Chondrocyte (in vitro differentiated cells): ENCODE data around the gene TOMM5. TPM values are rescaled to one million over a fixed set of nuclear protein-coding genes. Genes with fewer than 3 reads are reported as not detected.
A peak's percentile ranks its signal among the peaks of the same experiment; 100 is the strongest.

ENCODE experiments used
- DNase-seq: peaks from one replicate; pipeline ENCODE4 v3.0.0; 2021; ENCODE audit warnings: mixed read lengths, low spot score
- H3K27ac Mint-ChIP-seq: one replicate; pipeline ENCODE4 v1.8.0; 2021; ENCODE audit warnings: mild to moderate bottlenecking, moderate library complexity, mixed read lengths; ENCODE audit not compliant: unreplicated experiment
- H3K27me3 Mint-ChIP-seq: 2 replicates; pipeline ENCODE4 v1.8.0; 2021; ENCODE audit warnings: low read depth, mixed read lengths
- H3K36me3 Mint-ChIP-seq: 2 replicates; pipeline ENCODE4 v1.8.0; 2021; ENCODE audit warnings: low read depth, mixed read lengths
- H3K4me1 Mint-ChIP-seq: 2 replicates; pipeline ENCODE4 v1.8.0; 2021; ENCODE audit warnings: low read depth, mild to moderate bottlenecking, mixed read lengths
- H3K4me3 Mint-ChIP-seq: one replicate; pipeline ENCODE4 v1.8.0; 2021; ENCODE audit warnings: mild to moderate bottlenecking, moderate library complexity, mixed read lengths; ENCODE audit not compliant: unreplicated experiment
- H3K9me3 Mint-ChIP-seq: 2 replicates; pipeline ENCODE4 v1.8.0; 2021; ENCODE audit warnings: low read depth, mixed read lengths
- CTCF ChIP-seq: fragments of 200-600 bp; sonication (generic); IDR thresholded peaks from 2 replicates; pipeline ENCODE4 v1.5.0; 2021; ENCODE audit warnings: antibody characterized with exemption, mild to moderate bottlenecking, moderate library complexity
- total RNA-seq: library from RNA; stranded (reverse); gene quantifications from 3 replicates; pipeline ENCODE4 v1.2.1, GENCODE V29; 2021

Gene TOMM5
- total RNA-seq, 1 donor from 2014 or later = 83.0 TPM

GRCh38 chr9:37554318-37554717 is 38.1 kb downstream of the TOMM5 start:
- H3K4me1 Mint-ChIP-seq = peaks cover 19% of the 10 kb centered on the region
- no peak overlapping the region for H3K27ac Mint-ChIP-seq
- no peaks in the 10 kb centered on the region for H3K27me3 Mint-ChIP-seq
- no peaks in the 10 kb centered on the region for H3K9me3 Mint-ChIP-seq
- DNase-seq = no peak
- no peak overlapping the region for H3K4me3 Mint-ChIP-seq
- H3K36me3 Mint-ChIP-seq = no peaks in the 10 kb centered on the region
- TF ChIP-seq CTCF = no peak

GRCh38 chr9:37551888-37552287 is 40.5 kb downstream of the TOMM5 start:
- no peak for DNase-seq
- Mint-ChIP-seq H3K36me3 (no peaks in the 10 kb centered on the region), H3K27me3 (no peaks in the 10 kb centered on the region), H3K4me1 (peaks cover 19% of the 10 kb centered on the region), H3K4me3 (no peak overlapping the region), H3K9me3 (no peaks in the 10 kb centered on the region), H3K27ac (no peak overlapping the region)
- no peak for TF ChIP-seq CTCF

- H3K27me3 Mint-ChIP-seq = no peaks in the 10 kb centered on the region
- no peak overlapping the region for H3K27ac Mint-ChIP-seq
- H3K4me3 Mint-ChIP-seq = no peak overlapping the region
- no peak for TF ChIP-seq CTCF
- no peaks in the 10 kb centered on the region for H3K9me3 Mint-ChIP-seq
- H3K36me3 Mint-ChIP-seq = no peaks in the 10 kb centered on the region
- H3K4me1 Mint-ChIP-seq = peaks cover 19% of the 10 kb centered on the region
- DNase-seq = no peak
Measured at GRCh38 chr9:37551468-37551867, 40.9 kb downstream of the TOMM5 start.

- no peak for TF ChIP-seq CTCF
- H3K27me3 Mint-ChIP-seq = no peaks in the 10 kb centered on the region
- DNase-seq = no peak
- H3K4me3 Mint-ChIP-seq = no peak overlapping the region
- H3K4me1 Mint-ChIP-seq = peaks cover 15% of the 10 kb centered on the region
- no peaks in the 10 kb centered on the region for H3K9me3 Mint-ChIP-seq
- H3K36me3 Mint-ChIP-seq = no peaks in the 10 kb centered on the region
- peak overlapping the region; percentile 28 for H3K27ac Mint-ChIP-seq
Measured at GRCh38 chr9:37550781-37551180, 41.6 kb downstream of the TOMM5 start.

GRCh38 chr9:37549527-37549926 is 42.9 kb downstream of the TOMM5 start:
- no peaks in the 10 kb centered on the region for H3K36me3 Mint-ChIP-seq
- H3K9me3 Mint-ChIP-seq = no peaks in the 10 kb centered on the region
- no peak overlapping the region for H3K4me3 Mint-ChIP-seq
- peaks cover 12% of the 10 kb centered on the region for H3K4me1 Mint-ChIP-seq
- H3K27me3 Mint-ChIP-seq = no peaks in the 10 kb centered on the region
- no peak for DNase-seq
- H3K27ac Mint-ChIP-seq = no peak overlapping the region
- no peak for TF ChIP-seq CTCF
